IMR-90 (cell line): ENCODE measurements around the gene KDM1B. TPM values are rescaled to one million over a fixed set of nuclear protein-coding genes. Genes with fewer than 3 reads are reported as not detected.

Experiments used
- ATAC-seq: fragments of 200-7000 bp; cut with Tn5 transposase; 2 replicates; pipeline ENCODE4 v1.9.1; 2020; ENCODE audit warnings: low read depth, mild to moderate bottlenecking, moderate library complexity
- BruUV-seq: library from RNA; stranded (reverse); fragments of 400-500 nt; replicated peaks from 2 replicates; lab custom pipeline; 2021; lab: Mats Ljungman, UMichigan
- CTCF ChIA-PET: fragments of 300-600 bp; formaldehyde crosslinking; extraction: SDS; loops from one replicate; lab custom pipeline; 2021; ENCODE audit warnings: antibody characterized with exemption; lab: Yijun Ruan, JAX
- POLR2A ChIA-PET: fragments of 300-600 bp; sonication (Branson Sonifier 250); formaldehyde crosslinking; loops from one replicate; lab custom pipeline; 2022; ENCODE audit warnings: antibody characterized with exemption; ENCODE audit not compliant: unreplicated experiment; lab: Charles Lee
- DNase-seq: peaks from one replicate; pipeline ENCODE4 v3.0.0; 2013
- H2AFZ ChIP-seq: replicated peaks from 2 replicates; pipeline ENCODE3; 2013; ENCODE audit warnings: low read length, mild to moderate bottlenecking; ENCODE audit not compliant: poor library complexity
- H2AK5ac ChIP-seq: 2 replicates; pipeline ENCODE4 v1.6.1; 2013; ENCODE audit warnings: low read depth, low read length, inconsistent platforms
- H2AK9ac ChIP-seq: replicated peaks from 2 replicates; pipeline ENCODE3; 2013; ENCODE audit warnings: mild to moderate bottlenecking, low read depth, low read length, moderate library complexity; ENCODE audit not compliant: poor library complexity
- H2BK120ac ChIP-seq: 2 replicates; pipeline ENCODE4 v1.6.1; 2013; ENCODE audit warnings: low read depth, low read length, inconsistent platforms
- H2BK15ac ChIP-seq: 3 replicates; pipeline ENCODE4 v1.6.1; 2013; ENCODE audit warnings: low read depth, low read length, inconsistent platforms
- H2BK20ac ChIP-seq: 2 replicates; pipeline ENCODE4 v1.6.1; 2013; ENCODE audit warnings: low read depth, mild to moderate bottlenecking, inconsistent platforms, low read length, moderate library complexity
- H2BK5ac ChIP-seq: 2 replicates; pipeline ENCODE4 v1.6.1; 2013; ENCODE audit warnings: mild to moderate bottlenecking, low read depth, low read length, inconsistent platforms; ENCODE audit not compliant: poor library complexity, severe bottlenecking
- H3K14ac ChIP-seq: replicated peaks from 2 replicates; pipeline ENCODE4 v1.6.1; 2013; ENCODE audit warnings: low read depth, low read length, inconsistent platforms
- H3K18ac ChIP-seq: 2 replicates; pipeline ENCODE4 v1.6.1; 2013; ENCODE audit warnings: low read depth, low read length, control low read depth
- H3K23ac ChIP-seq: 2 replicates; pipeline ENCODE4 v1.6.1; 2013; ENCODE audit warnings: low read depth, low read length, inconsistent platforms
- H3K27ac ChIP-seq: 2 replicates; pipeline ENCODE4 v1.5.1; 2013; ENCODE audit warnings: mild to moderate bottlenecking, control low read depth, low read length; ENCODE audit not compliant: insufficient read depth
- H3K27me3 ChIP-seq: 2 replicates; pipeline ENCODE4 v1.6.1; 2013; ENCODE audit warnings: low read length; ENCODE audit not compliant: control insufficient read depth, insufficient read depth
- H3K36me3 ChIP-seq: 2 replicates; pipeline ENCODE4 v1.6.1; 2013; ENCODE audit warnings: low read length, mixed read lengths; ENCODE audit not compliant: control insufficient read depth, insufficient read depth
- H3K4ac ChIP-seq: 2 replicates; pipeline ENCODE4 v1.6.1; 2013; ENCODE audit warnings: low read depth, low read length, inconsistent platforms
- H3K4me1 ChIP-seq: 2 replicates; pipeline ENCODE4 v1.6.1; 2013; ENCODE audit warnings: low read length, mixed read lengths; ENCODE audit not compliant: control insufficient read depth, insufficient read depth
- H3K4me2 ChIP-seq: 2 replicates; pipeline ENCODE4 v1.6.1; 2013; ENCODE audit warnings: low read depth, mild to moderate bottlenecking, control low read depth, low read length, moderate library complexity
- H3K4me3 ChIP-seq: 2 replicates; pipeline ENCODE4 v1.5.1; 2013; ENCODE audit warnings: low read depth, mild to moderate bottlenecking, control low read depth, low read length, moderate library complexity; ENCODE audit not compliant: insufficient read depth
- H3K56ac ChIP-seq: 2 replicates; pipeline ENCODE4 v1.6.1; 2013; ENCODE audit warnings: low read length, inconsistent platforms; ENCODE audit not compliant: insufficient read depth; ENCODE audit errors: extremely low read depth
- H3K79me1 ChIP-seq, 2 experiments: 2 replicates each; pipeline ENCODE4 v1.6.1; 2013; ENCODE audit warnings: low read length in 2 of 2, inconsistent platforms in 1 of 2, low read depth in 1 of 2
- H3K9ac ChIP-seq: 2 replicates; pipeline ENCODE4 v1.6.1; 2013; ENCODE audit warnings: low read depth, low read length, control low read depth
- H3K9me1 ChIP-seq: 2 replicates; pipeline ENCODE4 v1.6.1; 2013; ENCODE audit warnings: low read length, inconsistent platforms; ENCODE audit not compliant: insufficient read depth
- H3K9me3 ChIP-seq: 2 replicates; pipeline ENCODE4 v1.6.1; 2013; ENCODE audit warnings: low read length; ENCODE audit not compliant: control insufficient read depth, insufficient read depth
- H4K20me1 ChIP-seq: 2 replicates; pipeline ENCODE4 v1.6.1; 2013; ENCODE audit warnings: low read length, inconsistent platforms; ENCODE audit not compliant: insufficient read depth
- H4K5ac ChIP-seq: 2 replicates; pipeline ENCODE4 v1.6.1; 2013; ENCODE audit warnings: mild to moderate bottlenecking, low read depth, low read length, control low read depth
- H4K8ac ChIP-seq, 2 experiments: 2 replicates each; pipeline ENCODE4 v1.6.1; 2013; ENCODE audit warnings: low read depth in 2 of 2, low read length in 2 of 2, control low read depth in 1 of 2, inconsistent platforms in 1 of 2
- H4K91ac ChIP-seq: 2 replicates; pipeline ENCODE4 v1.6.1; 2013; ENCODE audit warnings: low read depth, low read length, inconsistent platforms; ENCODE audit not compliant: insufficient read depth
- CTCF ChIP-seq: conservative IDR thresholded peaks from 2 replicates; pipeline ENCODE4 v1.5.1; 2012; ENCODE audit warnings: mild to moderate bottlenecking, low read depth, low read length, improper control_type of control experiment
- MAFK ChIP-seq: IDR thresholded peaks from 2 replicates; pipeline ENCODE4 v1.6.1; 2012; ENCODE audit warnings: low read depth, low read length, improper control_type of control experiment
- dilution Hi-C: fragments of 300-500 bp; cut with HindIII; formaldehyde crosslinking; loops from one replicate; pipeline ENCODE4 v1.14.3; 2018; ENCODE audit warnings: low sequenced_read_pairs; ENCODE audit not compliant: unreplicated experiment
- in situ Hi-C: fragments of 300-500 bp; cut with MboI; formaldehyde crosslinking; loops from 3 replicates; pipeline ENCODE4 v1.14.3; 2019; ENCODE audit warnings: low sequenced_read_pairs, inconsistent platforms, mixed read lengths
- intact Hi-C: fragments of 100-400 bp; cut with micrococcal nuclease; formaldehyde crosslinking; loops from 2 replicates; pipeline ENCODE4 v1.10.0; 2022
- polyA plus RNA-seq, 3 experiments: library from polyadenylated mRNA; depleted of rRNA; stranded (reverse); fragments of >200 nt; gene quantifications; 2 replicates each; pipeline ENCODE4 v1.2.3, GENCODE V29; 2012; ENCODE audit warnings: low replicate concordance in 1 of 3
- total RNA-seq: library from RNA; depleted of rRNA; stranded (reverse); fragments of >200 nt; gene quantifications from 2 replicates; pipeline ENCODE4 v1.2.3, GENCODE V29; 2012

Gene KDM1B
- total and polyA plus RNA-seq, 2 of the 4 experiments (the other 2 are of a cell fraction) = 13.2 to 16.7 TPM

DNA sequence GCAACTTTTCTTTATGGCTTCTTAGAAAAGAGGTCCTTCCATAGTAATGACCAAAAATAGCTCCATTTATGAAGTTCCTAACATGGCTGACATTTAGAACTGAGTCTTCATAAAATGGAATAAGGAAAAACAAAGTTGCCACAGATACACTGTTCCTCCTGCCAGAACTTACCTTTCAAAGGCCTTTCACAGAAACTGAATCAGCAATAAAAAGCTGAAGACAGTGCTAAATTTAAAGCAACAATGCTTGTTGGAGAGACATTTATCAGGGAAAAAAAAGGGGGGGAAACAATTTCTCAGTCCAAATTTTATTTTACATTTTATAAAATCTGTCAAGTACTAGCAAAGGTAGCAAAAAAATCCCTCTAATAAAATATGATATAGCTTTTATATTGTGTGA is 91.8 kb downstream of the KDM1B start:
- Histone ChIP-seq H3K36me3 (peaks cover 26% of the 10 kb centered on the region), H3K9ac (no peak overlapping the region)

More for the DNA sequence above, 91.8 kb downstream of the KDM1B start:
- 0 out of 2 replicates have a peak, but pooled peaks have one; percentile 12 for TF ChIP-seq MAFK
- no peak for TF ChIP-seq CTCF
- Histone ChIP-seq H3K4ac (no peak overlapping the region), H2AK9ac (no peak overlapping the region), H4K91ac (no peak overlapping the region), H3K79me1 (peaks cover 26 to 55% of the 10 kb centered on the region in 2 experiments), H2AFZ (no peak overlapping the region), H3K14ac (no peak overlapping the region), H3K4me1 (peaks cover 3% of the 10 kb centered on the region), H3K4me2 (no peak overlapping the region), H4K8ac (no peak overlapping the region), H2BK120ac (no peak overlapping the region), H2BK5ac (no peak overlapping the region), H3K4me3 (no peak overlapping the region), H4K20me1 (no peaks in the 10 kb centered on the region; the same call in 1 of the 2 replicates), H2BK20ac (no peak overlapping the region), H3K27me3 (no peaks in the 10 kb centered on the region), H3K23ac (no peak overlapping the region), H3K18ac (no peak overlapping the region), H2AK5ac (no peak overlapping the region), H2BK15ac (no peak overlapping the region), H3K9me1 (0 out of 2 replicates have a peak, but pooled peaks cover 2% of the 10 kb centered on the region), H4K5ac (no peak overlapping the region), H3K9me3 (no peaks in the 10 kb centered on the region), H3K27ac (no peak overlapping the region), H3K56ac (no peak overlapping the region)
- no TSS peak for BruUV-seq
- ChIA-PET CTCF (interaction anchor here (0.6 to 0.7 kb wide), 2 partner anchors 34 to 275 kb away, joined by 3 to 4 read pairs; no protein-coding TSS in a partner anchor), POLR2A (interaction anchor here (0.6 kb wide), 1 partner anchor 23 kb away, joined by 3 read pairs; no protein-coding TSS in a partner anchor)
- intact Hi-C loops = loop anchor here (10.0 kb wide), 1 partner anchor 392 kb away; no protein-coding TSS in a partner anchor
- dilution Hi-C loops = no loop called here
- in situ Hi-C loops = no loop called here
- ATAC-seq (no peak), DNase-seq (no peak)
